Myocyte (in vitro differentiated cells): ENCODE measurements around the gene CKS1B. TPM values are rescaled to one million over a fixed set of nuclear protein-coding genes. Genes with fewer than 3 reads are reported as not detected.

Experiments used
- microRNA-seq: library from miRNA; unstranded; fragments of <30 nt; microRNA quantifications from one replicate; pipeline ENCODE4, GENCODE V29; 2016
- total RNA-seq: library from RNA; depleted of rRNA; stranded (reverse); fragments of >200 nt; gene quantifications from 2 replicates; pipeline ENCODE4 v1.2.3, GENCODE V29; 2014

The CKS1B gene
- total RNA-seq, 1 donor from 2014 or later: 26.6 TPM

Small RNA genes lying within 50 kb of the gene (microRNA-seq; reads per million reads assigned to microRNA genes)
- gene MIR4258: not detected

Other genes with a start within 250 kb of the CKS1B start
- 30.8 and 41.3 TPM in 2 replicates for gene KCNN3, start 104.4 kb upstream of the CKS1B start, total RNA-seq
- gene PMVK, start 38.0 kb upstream of the CKS1B start, total RNA-seq: 10.9 and 11.3 TPM in 2 replicates
- gene PBXIP1, start 18.6 kb upstream of the CKS1B start, total RNA-seq: 535 and 641 TPM in 2 replicates
- 25.8 and 31.0 TPM in 2 replicates for gene PYGO2, start 12.9 kb upstream of the CKS1B start, total RNA-seq
- gene SHC1, start 3.9 kb upstream of the CKS1B start, total RNA-seq: 165 and 171 TPM in 2 replicates
- gene FLAD1, start 8.7 kb downstream of the CKS1B start, total RNA-seq: 27.2 and 28.1 TPM in 2 replicates
- gene LENEP, start 18.9 kb downstream of the CKS1B start, total RNA-seq: not detected in 2 replicates
- 24.6 and 26.6 TPM in 2 replicates for gene ZBTB7B, start 28.1 kb downstream of the CKS1B start, total RNA-seq
- gene DCST2, start 59.1 kb downstream of the CKS1B start, total RNA-seq: not detected in 2 replicates
- gene DCST1, start 59.1 kb downstream of the CKS1B start, total RNA-seq: not detected in 2 replicates
- 27.3 and 33.3 TPM in 2 replicates for gene ADAM15, start 76.6 kb downstream of the CKS1B start, total RNA-seq
- 4.9 and 8.3 TPM in 2 replicates for gene EFNA4, start 89.1 kb downstream of the CKS1B start, total RNA-seq
- gene EFNA3, start 104.2 kb downstream of the CKS1B start, total RNA-seq: 0.56 and 0.88 TPM in 2 replicates
- gene EFNA1, start 153.2 kb downstream of the CKS1B start, total RNA-seq: 0.59 and 1.4 TPM in 2 replicates
- gene SLC50A1, start 161.2 kb downstream of the CKS1B start, total RNA-seq: 12.2 and 13.4 TPM in 2 replicates
- gene DPM3, start 165.8 kb downstream of the CKS1B start, total RNA-seq: 83.9 and 90.0 TPM in 2 replicates
- gene KRTCAP2, start 198.6 kb downstream of the CKS1B start, total RNA-seq: 51.3 and 81.4 TPM in 2 replicates
- 0.62 and 0.94 TPM in 2 replicates for gene TRIM46, start 199.2 kb downstream of the CKS1B start, total RNA-seq
- 40.9 and 52.1 TPM in 2 replicates for gene THBS3, start 233.2 kb downstream of the CKS1B start, total RNA-seq
- gene MTX1, start 234.0 kb downstream of the CKS1B start, total RNA-seq: 15.1 and 18.8 TPM in 2 replicates